ENCODE data around the gene PDC. TPM values are rescaled to one million over a fixed set of nuclear protein-coding genes. Genes with fewer than 3 reads are reported as not detected.
A peak's percentile ranks its signal among the peaks of the same experiment; 100 is the strongest.

The PDC gene
- polyA plus RNA-seq (2012; ENCODE audit: missing spikeins), result 0.23 TPM

- no peak for FAIRE-seq
- no peak for DNase-seq (ENCODE audit: insufficient read length)
- no peak for TF ChIP-seq POLR2AphosphoS5 (IDR thresholded peaks at IDR 0.05; ENCODE audit: low read depth, low read length)
- TF ChIP-seq TAF1 (IDR thresholded peaks at IDR 0.05; ENCODE audit: borderline replicate concordance, low read depth, low read length), result no peak
- no peak for TF ChIP-seq POLR2A (IDR thresholded peaks at IDR 0.05; ENCODE audit: low read depth, low read length)
Measured at GRCh38 chr1:186461014-186461413, at the start of gene PDC. Gene PDC (minus strand): TSS chr1:186461114. CDS start chr1:186449459, 11,655 bp downstream.

GRCh38 chr1:186503190-186503589, 42.3 kb upstream of the PDC start:
- no peak for TF ChIP-seq TAF1 (IDR thresholded peaks at IDR 0.05; ENCODE audit: borderline replicate concordance, low read depth, low read length)
- no peak for TF ChIP-seq POLR2AphosphoS5 (IDR thresholded peaks at IDR 0.05; ENCODE audit: low read depth, low read length)
- no peak for TF ChIP-seq POLR2A (IDR thresholded peaks at IDR 0.05; ENCODE audit: low read depth, low read length)
- no peak for DNase-seq (ENCODE audit: insufficient read length)
- FAIRE-seq, result no peak

GRCh38 chr1:186502087-186502486, 41.2 kb upstream of the PDC start:
- no peak for TF ChIP-seq POLR2AphosphoS5 (IDR thresholded peaks at IDR 0.05; ENCODE audit: low read depth, low read length)
- TF ChIP-seq POLR2A (IDR thresholded peaks at IDR 0.05; ENCODE audit: low read depth, low read length), result no peak
- TF ChIP-seq TAF1 (IDR thresholded peaks at IDR 0.05; ENCODE audit: borderline replicate concordance, low read depth, low read length), result no peak
- DNase-seq (ENCODE audit: insufficient read length), result no peak
- FAIRE-seq, result no peak

- no peak for DNase-seq (ENCODE audit: insufficient read length)
- no peak for TF ChIP-seq POLR2A (IDR thresholded peaks at IDR 0.05; ENCODE audit: low read depth, low read length)
- TF ChIP-seq POLR2AphosphoS5 (IDR thresholded peaks at IDR 0.05; ENCODE audit: low read depth, low read length), result no peak
- TF ChIP-seq TAF1 (IDR thresholded peaks at IDR 0.05; ENCODE audit: borderline replicate concordance, low read depth, low read length), result no peak
- no peak for FAIRE-seq
Measured at GRCh38 chr1:186500804-186501203, 39.9 kb upstream of the PDC start.

- TF ChIP-seq POLR2AphosphoS5 (IDR thresholded peaks at IDR 0.05; ENCODE audit: low read depth, low read length), result no peak
- no peak for TF ChIP-seq POLR2A (IDR thresholded peaks at IDR 0.05; ENCODE audit: low read depth, low read length)
- no peak for TF ChIP-seq TAF1 (IDR thresholded peaks at IDR 0.05; ENCODE audit: borderline replicate concordance, low read depth, low read length)
- DNase-seq (ENCODE audit: insufficient read length) (no peak), FAIRE-seq (no peak)
Measured at GRCh38 chr1:186499571-186499970, 38.7 kb upstream of the PDC start.

- peak; percentile 17 for FAIRE-seq
Measured at GRCh38 chr1:186498695-186499389, 37.9 kb upstream of the PDC start.

DNA sequence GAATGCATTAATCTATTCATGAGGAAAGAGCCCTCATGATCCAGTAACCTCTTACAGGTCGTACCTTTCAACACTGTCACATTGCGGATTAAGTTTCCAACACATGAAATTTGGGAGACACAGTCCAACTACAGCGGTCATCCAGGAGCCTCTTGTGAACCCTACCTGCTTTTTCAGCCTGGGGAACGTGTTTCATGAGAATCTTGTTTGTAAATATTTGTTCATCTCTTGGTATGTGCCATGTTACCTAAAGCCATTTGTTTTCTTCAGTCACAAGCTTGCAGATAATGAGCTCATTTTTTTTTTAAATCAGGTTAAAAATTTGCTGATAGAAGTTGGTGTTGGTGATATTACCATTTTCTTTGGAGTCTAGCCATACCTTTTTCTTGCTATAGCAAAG, 37.2 kb upstream of the PDC start:
- DNase-seq (ENCODE audit: insufficient read length), result no peak
- TF ChIP-seq POLR2AphosphoS5 (IDR thresholded peaks at IDR 0.05; ENCODE audit: low read depth, low read length) (no peak), POLR2A (IDR thresholded peaks at IDR 0.05; ENCODE audit: low read depth, low read length) (no peak), TAF1 (IDR thresholded peaks at IDR 0.05; ENCODE audit: borderline replicate concordance, low read depth, low read length) (no peak)
- no peak for FAIRE-seq

More at GRCh38 chr1:186498695-186499389, 37.9 kb upstream of the PDC start:
- TF ChIP-seq POLR2AphosphoS5 (IDR thresholded peaks at IDR 0.05; ENCODE audit: low read depth, low read length) (no peak), POLR2A (IDR thresholded peaks at IDR 0.05; ENCODE audit: low read depth, low read length) (no peak), TAF1 (IDR thresholded peaks at IDR 0.05; ENCODE audit: borderline replicate concordance, low read depth, low read length) (no peak)
- DNase-seq (ENCODE audit: insufficient read length), result no peak

GRCh38 chr1:186497651-186498050, 36.7 kb upstream of the PDC start:
- TF ChIP-seq TAF1 (IDR thresholded peaks at IDR 0.05; ENCODE audit: borderline replicate concordance, low read depth, low read length) (no peak), POLR2AphosphoS5 (IDR thresholded peaks at IDR 0.05; ENCODE audit: low read depth, low read length) (no peak), POLR2A (IDR thresholded peaks at IDR 0.05; ENCODE audit: low read depth, low read length) (no peak)
- no peak for DNase-seq (ENCODE audit: insufficient read length)
- no peak for FAIRE-seq

DNA sequence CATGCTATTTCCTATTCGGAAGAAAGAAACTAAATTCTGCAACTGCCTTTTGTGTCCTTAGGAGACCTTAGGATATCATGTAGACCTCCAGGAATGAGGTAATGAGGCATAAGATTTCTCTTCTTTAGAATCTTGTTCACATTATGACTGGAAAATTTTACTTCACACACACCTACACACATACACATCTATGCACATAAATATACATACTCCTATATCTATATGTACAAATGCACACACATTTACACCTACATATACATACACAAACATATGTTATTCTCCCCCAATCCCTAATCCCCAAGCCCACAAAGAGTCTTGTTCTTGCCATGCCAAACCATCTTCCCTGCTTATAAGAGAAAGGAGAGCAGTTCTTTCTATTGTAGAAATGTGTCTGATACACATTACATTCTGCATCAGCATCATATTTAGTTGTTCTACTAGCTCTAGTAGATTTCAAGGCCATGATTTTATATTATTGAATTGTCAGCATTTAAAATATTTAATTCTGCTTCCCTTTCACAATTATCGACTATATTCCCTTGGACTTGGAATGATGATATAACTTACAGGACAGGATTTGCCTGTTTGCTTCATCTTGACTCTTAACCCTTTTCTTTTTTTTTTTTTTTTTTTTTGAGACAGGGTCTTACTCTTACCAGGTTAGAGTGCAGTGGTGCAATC, 35.4 kb upstream of the PDC start:
- no peak for FAIRE-seq
- TF ChIP-seq POLR2AphosphoS5 (IDR thresholded peaks at IDR 0.05; ENCODE audit: low read depth, low read length), result no peak
- TF ChIP-seq TAF1 (IDR thresholded peaks at IDR 0.05; ENCODE audit: borderline replicate concordance, low read depth, low read length), result no peak
- no peak for TF ChIP-seq POLR2A (IDR thresholded peaks at IDR 0.05; ENCODE audit: low read depth, low read length)
- no peak for DNase-seq (ENCODE audit: insufficient read length)

DNA sequence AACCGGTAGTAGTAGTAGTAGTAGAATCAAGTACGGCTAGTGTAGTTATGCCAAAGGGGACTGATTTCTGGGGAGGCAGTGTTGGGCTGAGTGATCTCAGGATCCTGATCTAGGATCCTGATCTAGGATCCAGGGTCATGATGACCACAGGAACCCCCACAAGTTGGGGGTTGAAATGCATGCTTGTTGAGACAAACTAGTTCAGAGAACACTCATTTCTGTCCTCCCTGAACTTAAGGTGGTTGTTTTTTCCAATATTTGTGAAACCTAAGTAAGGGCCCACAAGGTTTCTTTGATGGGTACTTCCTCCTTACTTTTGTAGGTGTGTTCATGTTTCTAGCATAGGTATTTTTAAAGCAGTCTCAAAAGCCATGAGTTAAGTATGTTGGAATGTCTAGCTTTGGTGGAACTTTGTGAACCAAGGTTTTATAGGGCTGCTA, 33.9 kb upstream of the PDC start:
- DNase-seq (ENCODE audit: insufficient read length), result no peak
- TF ChIP-seq POLR2A (IDR thresholded peaks at IDR 0.05; ENCODE audit: low read depth, low read length) (no peak), POLR2AphosphoS5 (IDR thresholded peaks at IDR 0.05; ENCODE audit: low read depth, low read length) (no peak), TAF1 (IDR thresholded peaks at IDR 0.05; ENCODE audit: borderline replicate concordance, low read depth, low read length) (no peak)
- no peak for FAIRE-seq

- TF ChIP-seq TAF1 (IDR thresholded peaks at IDR 0.05; ENCODE audit: borderline replicate concordance, low read depth, low read length) (no peak), POLR2AphosphoS5 (IDR thresholded peaks at IDR 0.05; ENCODE audit: low read depth, low read length) (no peak), POLR2A (IDR thresholded peaks at IDR 0.05; ENCODE audit: low read depth, low read length) (no peak)
- DNase-seq (ENCODE audit: insufficient read length) (no peak), FAIRE-seq (no peak)
Measured at GRCh38 chr1:186492531-186493291, 31.8 kb upstream of the PDC start.

Data from GM12892 (cell line).